ENCODE measurements around the gene ZNF70.

Gene ZNF70

GRCh38 chr22:23774114-23774921 lies 23.4 kb upstream of the ZNF70 start:
- no peak for TF ChIP-seq CTCF (IDR thresholded peaks at IDR 0.05; ENCODE audit: borderline replicate concordance, control extremely low read depth, extremely low read depth, insufficient read depth, missing control alignments)
- in situ Hi-C loops (cut with MboI; ENCODE audit: low sequenced_read_pairs, unreplicated experiment): no loop called here
- no peak for DNase-seq (ENCODE audit: low spot score)

GRCh38 chr22:23773483-23774113 lies 22.7 kb upstream of the ZNF70 start:
- no peak for TF ChIP-seq CTCF (IDR thresholded peaks at IDR 0.05; ENCODE audit: borderline replicate concordance, control extremely low read depth, extremely low read depth, insufficient read depth, missing control alignments)
- no peak for DNase-seq (ENCODE audit: low spot score)
- in situ Hi-C loops (cut with MboI; ENCODE audit: low sequenced_read_pairs, unreplicated experiment): no loop called here

- no peak for TF ChIP-seq CTCF (IDR thresholded peaks at IDR 0.05; ENCODE audit: borderline replicate concordance, control extremely low read depth, extremely low read depth, insufficient read depth, missing control alignments)
- in situ Hi-C loops (cut with MboI; ENCODE audit: low sequenced_read_pairs, unreplicated experiment): no loop called here
- peak; percentile 85 for DNase-seq (ENCODE audit: low spot score)
Measured at GRCh38 chr22:23772649-23773473, 21.9 kb upstream of the ZNF70 start, which contains the start of gene MMP11. MMP11 (plus strand) TSS chr22:23772849; CDS start chr22:23772871, 22 bp downstream.

GRCh38 chr22:23772315-23772648 lies 21.4 kb upstream of the ZNF70 start:
- no peak for TF ChIP-seq CTCF (IDR thresholded peaks at IDR 0.05; ENCODE audit: borderline replicate concordance, control extremely low read depth, extremely low read depth, insufficient read depth, missing control alignments)
- in situ Hi-C loops (cut with MboI; ENCODE audit: low sequenced_read_pairs, unreplicated experiment): no loop called here
- DNase-seq (ENCODE audit: low spot score): no peak

GRCh38 chr22:23769321-23769965 lies 18.5 kb upstream of the ZNF70 start:
- no peak for DNase-seq (ENCODE audit: low spot score)
- TF ChIP-seq CTCF (IDR thresholded peaks at IDR 0.05; ENCODE audit: borderline replicate concordance, control extremely low read depth, extremely low read depth, insufficient read depth, missing control alignments): no peak
- in situ Hi-C loops (cut with MboI; ENCODE audit: low sequenced_read_pairs, unreplicated experiment): no loop called here

Data from GM13976 (cell line).